Caco-2 (cell line): ENCODE data around the gene FLOT1. TPM values are rescaled to one million over a fixed set of nuclear protein-coding genes. Genes with fewer than 3 reads are reported as not detected.
A peak's percentile ranks its signal among the peaks of the same experiment; 100 is the strongest.

Experiments
- Bru-seq: library from RNA; stranded (reverse); fragments of 400-500 nt; gene quantifications from one replicate; lab custom pipeline; 2021; lab: Mats Ljungman, UMichigan
- BruChase-seq, 2 experiments: library from RNA; stranded (reverse); fragments of 400-500 nt; gene quantifications; one replicate each; lab custom pipeline; 2021; lab: Mats Ljungman, UMichigan
- BruUV-seq: library from RNA; stranded (reverse); fragments of 400-500 nt; replicated peaks from 2 replicates; lab custom pipeline; 2021; lab: Mats Ljungman, UMichigan
- CTCF ChIA-PET: fragments of 300-600 bp; sonication (Branson Sonifier 250); formaldehyde crosslinking; loops from one replicate; lab custom pipeline; 2022; ENCODE audit warnings: antibody characterized with exemption; lab: Charles Lee
- POLR2A ChIA-PET: fragments of 300-600 bp; sonication (Branson Sonifier 250); formaldehyde crosslinking; loops from one replicate; lab custom pipeline; 2022; ENCODE audit warnings: antibody characterized with exemption; lab: Charles Lee
- DNase-seq, 2 experiments: peaks; one replicate each; pipeline versions ENCODE4 v3.0.0 to v3.0.0-alpha.2; 2020 to 2022
- H3K27me3 ChIP-seq: replicated peaks from 2 replicates; pipeline ENCODE4 v1.6.0; 2011; ENCODE audit warnings: low read length; ENCODE audit not compliant: control insufficient read depth, insufficient read depth
- H3K36me3 ChIP-seq: 2 replicates; pipeline ENCODE4 v1.5.1; 2011; ENCODE audit warnings: low read length; ENCODE audit not compliant: control insufficient read depth, insufficient read depth
- H3K4me1 ChIP-seq: fragments of 250-450 bp; sonication (Bioruptor Pico); 2 replicates; pipeline ENCODE4 v1.5.1; 2020; ENCODE audit warnings: mild to moderate bottlenecking
- H3K4me3 ChIP-seq: 2 replicates; pipeline ENCODE4 v1.5.1; 2011; ENCODE audit warnings: low read depth, mild to moderate bottlenecking, control low read depth, low read length
- H3K9me3 ChIP-seq: fragments of 250-450 bp; sonication (Bioruptor Pico); 2 replicates; pipeline ENCODE4 v1.5.1; 2020; ENCODE audit warnings: mild to moderate bottlenecking, moderate library complexity
- H3K27ac Mint-ChIP-seq: one replicate; pipeline ENCODE4 v1.8.0; 2022; ENCODE audit warnings: mixed read lengths; ENCODE audit not compliant: unreplicated experiment
- H3K27me3 Mint-ChIP-seq: one replicate; pipeline ENCODE4 v1.8.0; 2022; ENCODE audit warnings: mixed read lengths; ENCODE audit not compliant: insufficient read depth, unreplicated experiment
- H3K36me3 Mint-ChIP-seq: one replicate; pipeline ENCODE4 v1.8.0; 2022; ENCODE audit warnings: mild to moderate bottlenecking, mixed read lengths; ENCODE audit not compliant: insufficient read depth, unreplicated experiment
- H3K4me1 Mint-ChIP-seq: one replicate; pipeline ENCODE4 v1.8.0; 2022; ENCODE audit warnings: low read depth, mixed read lengths; ENCODE audit not compliant: unreplicated experiment
- H3K4me3 Mint-ChIP-seq: one replicate; pipeline ENCODE4 v1.8.0; 2022; ENCODE audit warnings: mild to moderate bottlenecking, moderate library complexity, mixed read lengths; ENCODE audit not compliant: unreplicated experiment
- H3K9me3 Mint-ChIP-seq: one replicate; pipeline ENCODE4 v1.8.0; 2022; ENCODE audit warnings: mixed read lengths; ENCODE audit not compliant: unreplicated experiment
- intact Hi-C: fragments of 100-400 bp; cut with micrococcal nuclease; formaldehyde crosslinking; loops from one replicate; pipeline ENCODE4 v1.10.0; 2022; ENCODE audit not compliant: unreplicated experiment
- long read RNA-seq: library from polyadenylated mRNA; stranded (forward); transcript quantifications from one replicate; pipeline ENCODE4 v2.0.0, GENCODE V29; 2022
- total RNA-seq: library from RNA; stranded (reverse); gene quantifications from 2 replicates; pipeline ENCODE4 v1.2.3, GENCODE V29; 2022
- TF ChIP-seq, protein P1 (sequence below), 2 experiments: fragments of 200-600 bp in 1 of 2; IDR thresholded peaks; 1 replicate in 1 of 2; 2 replicates in 1 of 2; pipeline versions ENCODE4 v1.5.1 to v1.8.0; 2011 to 2022; ENCODE audit warnings: antibody characterized with exemption in 1 of 2, control low read depth in 1 of 2, inconsistent platforms in 1 of 2, low read depth in 1 of 2, low read length in 1 of 2, mild to moderate bottlenecking in 1 of 2, moderate library complexity in 1 of 2; ENCODE audit not compliant: insufficient read depth in 1 of 2, severe bottlenecking in 1 of 2, unreplicated experiment in 1 of 2

FLOT1 gene, protein sequence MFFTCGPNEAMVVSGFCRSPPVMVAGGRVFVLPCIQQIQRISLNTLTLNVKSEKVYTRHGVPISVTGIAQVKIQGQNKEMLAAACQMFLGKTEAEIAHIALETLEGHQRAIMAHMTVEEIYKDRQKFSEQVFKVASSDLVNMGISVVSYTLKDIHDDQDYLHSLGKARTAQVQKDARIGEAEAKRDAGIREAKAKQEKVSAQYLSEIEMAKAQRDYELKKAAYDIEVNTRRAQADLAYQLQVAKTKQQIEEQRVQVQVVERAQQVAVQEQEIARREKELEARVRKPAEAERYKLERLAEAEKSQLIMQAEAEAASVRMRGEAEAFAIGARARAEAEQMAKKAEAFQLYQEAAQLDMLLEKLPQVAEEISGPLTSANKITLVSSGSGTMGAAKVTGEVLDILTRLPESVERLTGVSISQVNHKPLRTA
- total RNA-seq (101 and 113 TPM in 2 replicates), Bru-seq, nascent RNA (percentile 74 among the genes with signal in this experiment), BruChase-seq, experiment 1, labeled RNA remaining after a 2-hour chase (percentile 76 among the genes with signal in this experiment), BruChase-seq, experiment 2, labeled RNA remaining after a 6-hour chase (percentile 83 among the genes with signal in this experiment)
- long read RNA-seq, transcript FLOT1-201 (13 exons, 1,912 nt) = major isoform, 100 of 265 reads
- long read RNA-seq, partial matches to known transcripts = 67 of 265 reads
- long read RNA-seq, other reads (novel, unspliced or antisense) = 96 of 265 reads

DNA sequence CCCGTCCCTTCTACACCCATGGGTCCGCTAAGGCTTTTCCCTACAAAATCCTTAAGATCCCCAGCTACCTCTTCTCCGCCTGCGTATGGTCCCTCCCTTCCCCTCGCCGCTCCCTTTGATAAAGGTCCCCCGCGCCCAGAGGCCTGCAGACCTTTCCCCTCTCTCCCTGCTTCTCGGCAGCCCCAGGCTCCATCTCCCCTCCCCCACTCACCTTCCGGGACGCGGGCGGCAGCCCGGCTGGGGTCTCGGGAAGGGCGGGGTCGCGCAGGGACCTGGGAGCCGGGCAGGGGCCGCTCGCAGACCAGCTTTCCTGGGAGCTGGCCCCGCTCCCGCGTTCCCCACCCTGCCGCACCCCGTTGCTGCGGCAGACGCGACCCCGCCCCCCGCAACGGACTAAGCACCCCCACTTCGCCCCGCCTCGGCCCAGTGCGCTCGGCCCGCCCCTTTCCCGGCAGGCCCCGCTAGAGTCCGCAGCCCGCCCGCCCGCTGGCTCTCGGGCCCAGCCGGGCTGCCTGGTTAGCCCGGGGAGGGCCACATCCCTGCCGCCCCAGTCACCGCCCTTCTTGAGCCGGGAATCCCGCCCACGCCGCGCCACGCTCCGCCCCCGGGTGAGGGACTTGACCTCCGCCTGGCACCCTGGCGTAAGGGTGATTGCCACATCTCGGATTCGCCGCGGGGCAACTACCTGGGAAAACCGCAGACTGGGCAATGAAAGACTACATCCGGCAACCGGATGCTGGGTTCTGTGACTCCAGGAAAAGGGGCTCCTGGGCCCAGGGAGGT, at the start of gene FLOT1:
Gene FLOT1 (minus strand): TSS at position 372 of the 783 bp plus-strand sequence. CDS start 498 bp downstream, outside the sequence.
- Histone ChIP-seq H3K27me3 (no peaks in the 10 kb centered on the region), H3K4me3 (peak within 1 kb of the TSS; percentile 48), H3K36me3 (peaks cover 6% of the 10 kb centered on the region), H3K9me3 (no peaks in the 10 kb centered on the region), H3K4me1 (peaks cover 19% of the 10 kb centered on the region)
- peak within 1 kb of the TSS; percentile 90 for H3K4me3 Mint-ChIP-seq
- POLR2A ChIA-PET = interaction anchor here (0.7 to 1.0 kb wide), 2 partner anchors 21 to 26 kb away, joined by 3 to 5 read pairs; no protein-coding TSS in a partner anchor
- H3K36me3 Mint-ChIP-seq = peaks cover 63% of the 10 kb centered on the region
- H3K9me3 Mint-ChIP-seq = no peaks in the 10 kb centered on the region
- no TSS peak for BruUV-seq
- DNase-seq = peak; percentile 96 to 97
- peaks cover 25% of the 10 kb centered on the region for H3K4me1 Mint-ChIP-seq
- intact Hi-C loops = loop anchor here (2.0 to 10.0 kb wide), 5 partner anchors 26 to 342 kb away; partner anchors contain the start of gene MDC1
- TF ChIP-seq, protein P1, sequence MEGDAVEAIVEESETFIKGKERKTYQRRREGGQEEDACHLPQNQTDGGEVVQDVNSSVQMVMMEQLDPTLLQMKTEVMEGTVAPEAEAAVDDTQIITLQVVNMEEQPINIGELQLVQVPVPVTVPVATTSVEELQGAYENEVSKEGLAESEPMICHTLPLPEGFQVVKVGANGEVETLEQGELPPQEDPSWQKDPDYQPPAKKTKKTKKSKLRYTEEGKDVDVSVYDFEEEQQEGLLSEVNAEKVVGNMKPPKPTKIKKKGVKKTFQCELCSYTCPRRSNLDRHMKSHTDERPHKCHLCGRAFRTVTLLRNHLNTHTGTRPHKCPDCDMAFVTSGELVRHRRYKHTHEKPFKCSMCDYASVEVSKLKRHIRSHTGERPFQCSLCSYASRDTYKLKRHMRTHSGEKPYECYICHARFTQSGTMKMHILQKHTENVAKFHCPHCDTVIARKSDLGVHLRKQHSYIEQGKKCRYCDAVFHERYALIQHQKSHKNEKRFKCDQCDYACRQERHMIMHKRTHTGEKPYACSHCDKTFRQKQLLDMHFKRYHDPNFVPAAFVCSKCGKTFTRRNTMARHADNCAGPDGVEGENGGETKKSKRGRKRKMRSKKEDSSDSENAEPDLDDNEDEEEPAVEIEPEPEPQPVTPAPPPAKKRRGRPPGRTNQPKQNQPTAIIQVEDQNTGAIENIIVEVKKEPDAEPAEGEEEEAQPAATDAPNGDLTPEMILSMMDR (IDR thresholded peaks at IDR 0.05; ENCODE audit: insufficient read depth in 1 of 2, low read depth in 1 of 2, low read length in 1 of 2, severe bottlenecking in 1 of 2, unreplicated experiment in 1 of 2) = no peak
- CTCF ChIA-PET = interaction anchor here (0.6 to 1.5 kb wide), 9 partner anchors 12 to 345 kb away, joined by 3 to 9 read pairs (median 3); no protein-coding TSS in a partner anchor
- H3K27ac Mint-ChIP-seq = peak within 1 kb of the TSS; percentile 82
- no peaks in the 10 kb centered on the region for H3K27me3 Mint-ChIP-seq

DNA sequence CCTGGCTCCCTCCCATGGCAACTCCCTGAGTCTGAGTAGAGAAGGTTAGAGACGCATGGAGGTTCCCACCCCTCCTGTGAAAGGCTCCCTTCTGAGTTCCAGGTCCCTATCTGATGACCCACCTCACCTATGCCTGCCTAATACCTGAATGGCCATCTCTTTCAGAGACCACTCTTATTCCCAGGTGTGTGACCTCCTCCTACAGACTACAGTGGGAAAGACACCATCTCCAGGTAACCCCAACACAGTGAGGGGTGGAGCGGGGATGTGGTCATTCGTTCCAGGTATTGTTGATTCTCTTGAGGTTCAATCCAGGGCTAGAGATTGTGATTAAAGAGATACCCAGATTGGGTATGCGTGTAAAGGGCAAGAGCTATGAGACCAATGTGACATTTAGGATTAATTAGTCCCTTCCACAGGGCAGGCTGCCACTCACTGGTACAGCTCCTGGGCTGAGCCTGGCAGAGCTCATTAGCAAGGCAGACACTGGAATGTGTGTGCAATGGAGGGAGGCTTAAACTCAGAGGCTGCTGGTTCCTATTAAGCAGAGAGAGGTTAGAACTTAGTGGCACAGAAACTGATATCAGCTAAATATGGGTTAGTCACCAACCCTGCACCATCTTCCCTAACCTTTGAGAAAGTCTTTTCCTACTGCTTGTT, 48.4 kb upstream of the FLOT1 start:
- Mint-ChIP-seq H3K27me3 (no peaks in the 10 kb centered on the region), H3K27ac (peak overlapping the region; percentile 69), H3K4me3 (no peak overlapping the region), H3K4me1 (peaks cover 4% of the 10 kb centered on the region), H3K36me3 (no peaks in the 10 kb centered on the region), H3K9me3 (no peaks in the 10 kb centered on the region)
- Histone ChIP-seq H3K4me3 (no peak overlapping the region), H3K36me3 (no peaks in the 10 kb centered on the region), H3K9me3 (no peaks in the 10 kb centered on the region), H3K4me1 (no peaks in the 10 kb centered on the region; the same call in 1 of the 2 replicates), H3K27me3 (no peaks in the 10 kb centered on the region)
- CTCF ChIA-PET = interaction anchor here (1.1 kb wide), 1 partner anchor 47 kb away, joined by 3 read pairs; no protein-coding TSS in a partner anchor
- BruUV-seq = no TSS peak
- no peak for DNase-seq
- POLR2A ChIA-PET = no interaction called here
- intact Hi-C loops = loop anchor here (5.0 kb wide), 1 partner anchor 49 kb away; the partner anchor contains the start of genes FLOT1 and IER3
- TF ChIP-seq, protein P1 (IDR thresholded peaks at IDR 0.05; ENCODE audit: insufficient read depth in 1 of 2, low read depth in 1 of 2, low read length in 1 of 2, severe bottlenecking in 1 of 2, unreplicated experiment in 1 of 2) = peak in 1 of 2 experiments; percentile 7
